ENCODE measurements around the gene OR52I2.

Gene OR52I2

GRCh38 chr11:4581443-4581842, at the start of gene OR52I2:
Gene OR52I2, plus strand, starts transcription at chr11:4581743.
- no peak for DNase-seq

GRCh38 chr11:4539603-4540219, 41.8 kb upstream of the OR52I2 start:
- peak in 5 of 14 donors; percentile 1 to 25 (median 3) for DNase-seq

- no peak for DNase-seq
Measured at GRCh38 chr11:4541071-4541470, 40.5 kb upstream of the OR52I2 start.

GRCh38 chr11:4543561-4543960, 38.0 kb upstream of the OR52I2 start:
- no peak for DNase-seq

- no peak for DNase-seq
Measured at GRCh38 chr11:4544891-4545290, 36.7 kb upstream of the OR52I2 start, which contains the start of gene OR52M1. Gene OR52M1, plus strand, starts transcription at chr11:4545191. Its CDS starts 0 bp downstream, at chr11:4545191.

DNA sequence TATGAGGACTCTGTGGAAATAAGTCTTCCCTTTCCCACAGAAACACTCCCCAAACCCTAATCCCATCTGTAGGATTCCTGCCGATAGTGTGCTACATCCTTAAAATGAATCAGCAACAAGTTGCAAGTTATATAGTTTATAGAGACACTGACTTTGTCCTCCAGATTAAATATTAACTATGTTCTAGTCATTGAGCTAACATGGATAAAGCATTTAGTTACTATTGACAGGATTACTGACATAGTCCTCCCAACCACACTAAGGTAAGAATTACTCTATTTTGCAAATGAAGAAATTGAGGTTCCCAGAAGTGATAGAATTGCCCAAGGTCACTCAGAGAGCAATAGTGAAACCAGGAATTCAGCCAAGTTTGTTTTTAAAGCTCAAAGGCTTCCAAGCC, 34.7 kb upstream of the OR52I2 start:
- DNase-seq = no peak

- no peak for DNase-seq
Measured at GRCh38 chr11:4547416-4547815, 34.1 kb upstream of the OR52I2 start.

- DNase-seq = no peak
Measured at GRCh38 chr11:4551346-4551979, 30.1 kb upstream of the OR52I2 start.

- DNase-seq = no peak
Measured at GRCh38 chr11:4559527-4560440, 21.8 kb upstream of the OR52I2 start.

- DNase-seq = no peak
Measured at GRCh38 chr11:4560467-4560866, 21.1 kb upstream of the OR52I2 start.

DNA sequence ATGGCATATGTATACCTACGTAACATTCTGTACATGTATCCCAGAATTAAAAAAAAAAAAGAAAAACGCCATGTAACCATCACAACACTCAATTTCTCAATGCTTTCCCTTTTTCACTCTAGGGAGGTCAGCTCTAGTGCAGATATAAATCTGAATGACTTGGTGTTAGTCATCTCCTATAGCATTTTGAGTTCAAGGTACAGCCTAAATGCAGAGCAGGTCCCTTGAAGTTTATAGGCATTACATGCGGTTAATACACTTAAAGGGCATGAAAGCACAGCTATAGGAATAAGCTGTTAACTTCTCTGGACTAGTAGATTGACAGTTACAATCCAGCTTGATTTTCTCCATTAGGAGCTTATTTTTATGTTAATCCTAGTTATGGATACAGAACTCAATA, 16.2 kb upstream of the OR52I2 start:
- no peak for DNase-seq

GRCh38 chr11:4569075-4569474, 12.5 kb upstream of the OR52I2 start:
- DNase-seq = no peak

DNA sequence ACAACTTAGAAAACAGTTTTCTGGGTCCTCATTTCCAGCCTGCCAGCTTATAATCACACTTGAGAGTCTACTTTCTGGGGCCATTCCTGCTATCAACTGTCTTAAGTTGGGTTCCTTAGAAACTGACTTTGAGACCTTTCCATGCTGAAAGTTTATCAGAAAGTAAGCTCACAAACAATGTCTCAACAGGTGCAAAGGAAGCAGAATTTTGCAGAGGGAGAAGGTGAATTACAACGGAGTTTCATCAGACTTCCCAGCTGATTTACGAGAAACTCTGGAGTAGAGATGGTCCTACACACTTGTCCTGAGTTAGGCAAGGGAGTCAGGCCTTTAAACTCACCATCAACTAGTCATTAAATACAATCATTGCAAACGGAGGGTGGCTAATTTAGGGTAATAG, 4.7 kb upstream of the OR52I2 start:
- no peak for DNase-seq

DNA sequence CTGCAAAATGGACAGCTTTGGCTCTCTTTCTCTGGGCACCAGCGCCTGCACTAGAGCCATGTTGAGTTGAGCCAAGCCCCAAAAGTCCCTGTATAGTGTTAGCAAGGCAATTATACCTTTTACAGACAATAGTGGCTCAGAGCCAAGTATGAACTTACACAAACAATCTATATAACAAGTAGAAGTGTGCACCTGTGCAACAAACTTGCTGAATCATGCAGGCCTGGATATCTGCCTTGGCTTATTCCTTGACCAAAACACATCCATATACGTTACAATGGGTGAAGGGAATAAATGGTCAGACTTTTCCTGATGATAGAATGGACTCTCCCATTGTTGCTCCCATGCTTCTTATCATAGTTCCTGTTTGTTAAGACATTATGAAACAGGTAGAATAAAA, 3.8 kb upstream of the OR52I2 start:
- DNase-seq = no peak

DNA sequence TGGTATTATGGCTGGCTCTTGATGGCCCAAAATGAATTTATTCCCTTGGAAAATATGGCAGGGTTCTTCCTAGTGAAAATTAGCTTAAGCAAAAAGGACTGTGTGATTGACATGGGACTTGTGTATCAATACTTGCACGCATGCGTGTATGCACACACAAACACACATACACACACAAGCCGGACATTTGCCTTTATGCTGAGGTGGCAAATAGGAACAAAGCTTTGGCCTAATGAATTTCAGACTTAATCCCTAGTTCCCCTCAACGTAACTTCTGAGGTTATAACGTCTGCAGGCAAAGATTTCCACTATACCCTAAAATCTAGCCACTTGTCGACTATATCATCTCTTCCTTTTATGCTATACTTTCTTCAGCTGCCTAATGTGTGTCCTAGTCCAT, 2.9 kb upstream of the OR52I2 start:
- DNase-seq = no peak

DNA sequence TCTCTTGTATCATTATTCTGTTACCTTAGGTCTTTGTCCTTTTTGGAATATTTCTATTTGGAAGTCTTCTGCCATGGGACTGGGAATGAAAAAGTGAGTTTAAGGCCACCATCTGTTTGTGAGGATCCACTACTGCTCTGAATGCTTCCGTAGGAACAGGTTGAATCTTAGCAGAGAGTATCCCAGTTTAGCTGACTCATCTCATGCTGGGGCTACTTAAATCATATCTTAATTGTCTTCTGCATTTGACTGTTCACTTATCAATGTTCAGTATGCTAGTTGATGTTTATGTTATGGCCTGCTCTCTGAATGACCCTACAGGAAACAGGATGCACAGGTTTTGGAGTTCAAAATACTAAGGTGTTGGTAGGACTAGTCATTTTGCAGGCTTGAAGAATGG, 1.4 kb upstream of the OR52I2 start:
- DNase-seq = no peak

- DNase-seq = no peak
Measured at GRCh38 chr11:4589017-4589416, 7.5 kb downstream of the OR52I2 start.

DNA sequence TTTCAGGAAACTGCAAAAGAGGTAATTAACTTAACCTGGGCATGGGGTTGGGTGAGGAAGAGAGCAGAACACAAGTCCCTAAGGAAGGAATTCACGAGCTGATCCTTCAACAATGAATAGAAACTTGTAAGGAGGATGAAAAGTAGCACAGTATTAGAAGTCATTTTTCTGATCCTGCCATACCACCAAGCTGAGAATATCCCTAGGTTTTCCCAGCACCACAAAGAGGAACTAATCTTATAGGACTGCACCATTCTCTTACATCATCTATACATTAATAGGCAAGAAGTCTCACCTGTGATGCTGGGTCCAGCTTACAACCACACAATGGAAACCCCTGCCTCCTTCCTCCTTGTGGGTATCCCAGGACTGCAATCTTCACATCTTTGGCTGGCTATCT, 12.2 kb downstream of the OR52I2 start, which contains the start of gene OR52I1:
Gene OR52I1 (plus strand): TSS at position 301 of the 400 bp plus-strand sequence. CDS start 0 bp downstream, at position 301.
- DNase-seq = no peak

DNA sequence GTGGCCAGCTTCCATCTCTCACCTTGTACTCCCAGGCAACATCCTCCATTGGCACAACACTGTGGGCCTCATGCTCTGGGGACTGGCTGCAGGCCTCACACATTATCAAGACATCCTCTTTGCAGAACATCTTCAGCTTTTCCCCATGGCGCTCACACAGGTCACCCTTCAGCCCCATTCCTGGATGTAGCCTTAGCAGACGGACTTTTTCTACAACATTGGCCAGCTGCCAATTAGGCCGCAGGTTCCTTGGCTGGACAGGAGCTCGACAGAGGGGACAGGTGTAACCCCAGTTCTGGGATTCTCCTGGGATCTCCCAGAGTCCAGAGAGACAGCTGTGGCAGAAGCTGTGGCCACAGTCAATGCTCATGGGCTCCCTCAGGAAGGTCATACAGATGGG, 23.5 kb downstream of the OR52I2 start:
- no peak for DNase-seq

DNA sequence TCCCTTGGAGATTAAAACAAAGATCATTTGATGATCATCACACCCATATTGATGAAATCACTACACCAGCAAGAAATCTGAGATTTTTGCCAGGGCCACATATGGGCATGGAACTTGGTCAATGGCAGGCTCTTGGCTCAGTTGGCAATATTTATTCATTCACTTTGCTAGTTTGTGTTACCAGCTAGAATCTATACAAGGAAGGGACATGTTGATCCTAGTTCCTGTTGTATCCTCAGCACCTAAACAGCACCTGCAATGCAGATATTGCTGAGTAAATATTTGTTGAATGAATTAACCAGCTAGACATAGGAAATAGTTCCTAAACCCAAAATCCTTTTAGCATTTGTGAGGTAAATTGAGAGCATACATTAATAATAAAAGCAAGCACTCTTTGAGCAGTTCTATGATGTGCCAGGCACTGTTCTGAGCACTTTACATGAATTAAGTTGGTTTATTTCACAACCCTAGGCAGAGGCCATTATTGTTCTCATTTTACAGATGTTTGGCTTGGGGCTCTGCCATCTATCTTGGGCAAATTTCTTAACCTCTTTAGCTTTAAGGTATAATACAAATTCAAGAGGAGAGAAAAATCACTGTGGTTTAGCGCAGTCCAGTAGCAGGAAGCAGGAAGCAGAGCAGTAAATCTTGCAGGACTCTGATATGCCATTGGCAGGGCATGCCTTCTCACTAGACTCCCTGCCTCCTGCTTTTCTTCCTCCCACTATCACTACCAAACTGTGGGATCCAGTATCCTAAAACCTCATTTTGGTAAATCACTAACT, 24.9 kb downstream of the OR52I2 start:
- no peak for DNase-seq

DNA sequence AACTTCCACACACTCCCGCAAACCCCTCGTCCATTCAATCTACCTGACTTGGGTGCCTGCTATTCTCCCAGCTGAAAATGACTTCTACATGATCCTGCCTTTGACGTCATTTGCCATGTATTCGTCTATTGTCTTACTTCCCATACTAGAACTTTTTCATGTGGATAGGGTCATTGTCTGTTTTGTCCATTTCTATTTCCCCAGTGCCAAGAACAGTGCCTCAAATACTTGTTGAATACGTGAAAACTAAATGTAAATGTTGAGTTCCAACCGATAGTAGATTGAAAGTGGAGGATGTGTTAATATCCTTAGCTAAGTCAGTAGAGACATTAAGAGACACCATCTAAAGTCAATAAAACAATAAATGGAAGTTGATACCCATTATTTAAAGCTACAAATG, 25.6 kb downstream of the OR52I2 start:
- no peak for DNase-seq
